ENCODE measurements around the gene MAP2K4. TPM values are rescaled to one million over a fixed set of nuclear protein-coding genes. Genes with fewer than 3 reads are reported as not detected.

Gene MAP2K4
- total RNA-seq, 1 donor from 2014 or later = 36.5 TPM

- no peak overlapping the region for H3K27ac Mint-ChIP-seq (ENCODE audit: unreplicated experiment)
- peaks cover 2% of the 10 kb centered on the region for H3K4me1 Mint-ChIP-seq (ENCODE audit: unreplicated experiment)
- H3K9me3 Mint-ChIP-seq (ENCODE audit: unreplicated experiment) = no peaks in the 10 kb centered on the region
- H3K27me3 Mint-ChIP-seq (ENCODE audit: unreplicated experiment) = no peaks in the 10 kb centered on the region
- no peak overlapping the region for H3K4me3 Mint-ChIP-seq (ENCODE audit: unreplicated experiment)
- no peaks in the 10 kb centered on the region for H3K36me3 Mint-ChIP-seq (ENCODE audit: low read depth, unreplicated experiment)
- no peak for DNase-seq (ENCODE audit: low spot score)
- TF ChIP-seq CTCF (IDR thresholded peaks at IDR 0.05; ENCODE audit: unreplicated experiment) = no peak
Measured at GRCh38 chr17:12046786-12047185, 26.1 kb downstream of the MAP2K4 start.

GRCh38 chr17:12047681-12048376 is 27.2 kb downstream of the MAP2K4 start:
- Mint-ChIP-seq H3K36me3 (ENCODE audit: low read depth, unreplicated experiment) (no peaks in the 10 kb centered on the region), H3K4me3 (ENCODE audit: unreplicated experiment) (no peak overlapping the region), H3K9me3 (ENCODE audit: unreplicated experiment) (no peaks in the 10 kb centered on the region), H3K27me3 (ENCODE audit: unreplicated experiment) (no peaks in the 10 kb centered on the region), H3K4me1 (ENCODE audit: unreplicated experiment) (peaks cover 2% of the 10 kb centered on the region), H3K27ac (ENCODE audit: unreplicated experiment) (no peak overlapping the region)
- no peak for DNase-seq (ENCODE audit: low spot score)
- TF ChIP-seq CTCF (IDR thresholded peaks at IDR 0.05; ENCODE audit: unreplicated experiment) = no peak

GRCh38 chr17:12048843-12049473 is 28.3 kb downstream of the MAP2K4 start:
- no peak for TF ChIP-seq CTCF (IDR thresholded peaks at IDR 0.05; ENCODE audit: unreplicated experiment)

GRCh38 chr17:12050646-12051225 is 30.1 kb downstream of the MAP2K4 start:
- no peak overlapping the region for H3K4me3 Mint-ChIP-seq (ENCODE audit: unreplicated experiment)
- no peak for DNase-seq (ENCODE audit: low spot score)
- H3K4me1 Mint-ChIP-seq (ENCODE audit: unreplicated experiment) = peaks cover 8% of the 10 kb centered on the region
- H3K27ac Mint-ChIP-seq (ENCODE audit: unreplicated experiment) = no peak overlapping the region
- H3K9me3 Mint-ChIP-seq (ENCODE audit: unreplicated experiment) = no peaks in the 10 kb centered on the region
- no peaks in the 10 kb centered on the region for H3K36me3 Mint-ChIP-seq (ENCODE audit: low read depth, unreplicated experiment)
- TF ChIP-seq CTCF (IDR thresholded peaks at IDR 0.05; ENCODE audit: unreplicated experiment) = no peak
- no peaks in the 10 kb centered on the region for H3K27me3 Mint-ChIP-seq (ENCODE audit: unreplicated experiment)

More at GRCh38 chr17:12048843-12049473, 28.3 kb downstream of the MAP2K4 start:
- Mint-ChIP-seq H3K9me3 (ENCODE audit: unreplicated experiment) (no peaks in the 10 kb centered on the region), H3K4me1 (ENCODE audit: unreplicated experiment) (peaks cover 8% of the 10 kb centered on the region), H3K4me3 (ENCODE audit: unreplicated experiment) (no peak overlapping the region), H3K27ac (ENCODE audit: unreplicated experiment) (no peak overlapping the region), H3K36me3 (ENCODE audit: low read depth, unreplicated experiment) (no peaks in the 10 kb centered on the region), H3K27me3 (ENCODE audit: unreplicated experiment) (no peaks in the 10 kb centered on the region)
- no peak for DNase-seq (ENCODE audit: low spot score)

GRCh38 chr17:12053552-12053951 is 32.9 kb downstream of the MAP2K4 start:
- Mint-ChIP-seq H3K27ac (ENCODE audit: unreplicated experiment) (no peak overlapping the region), H3K9me3 (ENCODE audit: unreplicated experiment) (no peaks in the 10 kb centered on the region), H3K27me3 (ENCODE audit: unreplicated experiment) (no peaks in the 10 kb centered on the region), H3K4me3 (ENCODE audit: unreplicated experiment) (no peak overlapping the region), H3K36me3 (ENCODE audit: low read depth, unreplicated experiment) (no peaks in the 10 kb centered on the region), H3K4me1 (ENCODE audit: unreplicated experiment) (peaks cover 5% of the 10 kb centered on the region)
- no peak for DNase-seq (ENCODE audit: low spot score)
- no peak for TF ChIP-seq CTCF (IDR thresholded peaks at IDR 0.05; ENCODE audit: unreplicated experiment)

Data from endothelial cell (in vitro differentiated cells).